ENCODE measurements around the gene DPM3. TPM values are rescaled to one million over a fixed set of nuclear protein-coding genes. Genes with fewer than 3 reads are reported as not detected.

DPM3 gene
- total and polyA plus RNA-seq, 2 of the 13 experiments (the other 11 are each of a cell fraction or from before 2014, with no cell fraction given) = 23.2 to 53.4 TPM

- TF ChIP-seq POGK (CRISPR knock-in tag; conservative IDR thresholded peaks at IDR 0.05) (peak; percentile 77), ZNF383 (CRISPR knock-in tag; IDR thresholded peaks at IDR 0.05; ENCODE audit: borderline replicate concordance) (0 out of 2 replicates have a peak, but pooled peaks have one; percentile 15), LBX2 (CRISPR knock-in tag; IDR thresholded peaks at IDR 0.05; ENCODE audit: borderline replicate concordance) (no peak), ZNF251 (CRISPR knock-in tag; IDR thresholded peaks at IDR 0.05) (no peak), SP5 (CRISPR knock-in tag; IDR thresholded peaks at IDR 0.05; ENCODE audit: borderline replicate concordance, low read depth) (peak; percentile 97), ZNF878 (CRISPR knock-in tag; IDR thresholded peaks at IDR 0.05) (peak; percentile 98), ZKSCAN8 (CRISPR knock-in tag; IDR thresholded peaks at IDR 0.05; ENCODE audit: borderline replicate concordance) (peak; percentile 95), PRMT3 (CRISPR knock-in tag; IDR thresholded peaks at IDR 0.05; ENCODE audit: borderline replicate concordance, low read depth) (peak; percentile 79), SRSF1 (optimal IDR thresholded peaks at IDR 0.05; ENCODE audit: low read depth, low read length) (no peak), ELK4 (CRISPR knock-in tag; IDR thresholded peaks at IDR 0.05; ENCODE audit: borderline replicate concordance) (no peak), NRL (CRISPR knock-in tag; IDR thresholded peaks at IDR 0.05; ENCODE audit: borderline replicate concordance) (peak; percentile 64; the same call in 1 of the 2 replicates), NFKBIZ (CRISPR knock-in tag; IDR thresholded peaks at IDR 0.05) (peak; percentile 95), TRIM22 (IDR thresholded peaks at IDR 0.05) (no peak), ZNF12 (CRISPR knock-in tag; IDR thresholded peaks at IDR 0.05) (peak; percentile 8; the same call in 1 of the 2 replicates), KDM5B (CRISPR knock-in tag; IDR thresholded peaks at IDR 0.05; ENCODE audit: borderline replicate concordance) (peak; percentile 67; the same call in 1 of the 2 replicates), ZMAT3 (CRISPR knock-in tag; conservative IDR thresholded peaks at IDR 0.05) (peak; percentile 94), HMGXB4 (CRISPR knock-in tag; IDR thresholded peaks at IDR 0.05; ENCODE audit: borderline replicate concordance in 1 of 2, low read depth in 1 of 2) (peak; percentile 18 to 90; a peak in 3 of 4 replicates), JUN (CRISPR knock-in tag; IDR thresholded peaks at IDR 0.05) (peak; percentile 73), TP53 (CRISPR knock-in tag; conservative IDR thresholded peaks at IDR 0.05) (0 out of 2 replicates have a peak, but pooled peaks have one; percentile 29), GPBP1L1 (CRISPR knock-in tag; IDR thresholded peaks at IDR 0.05) (no peak), ISL2 (CRISPR knock-in tag; IDR thresholded peaks at IDR 0.05) (peak; percentile 83), KLF6 (CRISPR knock-in tag; IDR thresholded peaks at IDR 0.05) (peak; percentile 70)
Measured at GRCh38 chr1:155125946-155126555, 14.3 kb downstream of the DPM3 start (continued).
